Muscle layer of colon (tissue), 2 donors: Measurements from ENCODE around the gene ITGB5.

Experiments used
- H3K27ac ChIP-seq: one replicate; pipeline ENCODE4 v1.7.0; 2013; ENCODE audit warnings: low read depth, mild to moderate bottlenecking, low read length, moderate library complexity
- H3K27me3 ChIP-seq, 2 donors: one replicate each; pipeline ENCODE4 v1.7.0; 2013; ENCODE audit warnings: low read length in 2 of 2, mild to moderate bottlenecking in 2 of 2; ENCODE audit not compliant: insufficient read depth in 2 of 2, control insufficient read depth in 1 of 2
- H3K36me3 ChIP-seq: one replicate; pipeline ENCODE4 v1.7.0; 2013; ENCODE audit warnings: mild to moderate bottlenecking, low read length; ENCODE audit not compliant: insufficient read depth
- H3K4me1 ChIP-seq: one replicate; pipeline ENCODE4 v1.7.0; 2013; ENCODE audit warnings: mild to moderate bottlenecking, low read length; ENCODE audit not compliant: insufficient read depth
- H3K4me3 ChIP-seq, 2 donors: one replicate each; pipeline ENCODE4 v1.7.0; 2013; ENCODE audit warnings: low read length in 2 of 2, low read depth in 1 of 2, mild to moderate bottlenecking in 1 of 2, moderate library complexity in 1 of 2
- H3K9ac ChIP-seq: one replicate; pipeline ENCODE4 v1.7.0; 2013; ENCODE audit warnings: low read length
- H3K9me3 ChIP-seq: one replicate; pipeline ENCODE4 v1.7.0; 2013; ENCODE audit warnings: mild to moderate bottlenecking, low read length
- donor health status: abdominal sarcoma.
- donor health status: Adenocarcinoma of cecum.

The ITGB5 gene

GRCh38 chr3:124919756-124920155, 32.6 kb upstream of the ITGB5 start:
- no peaks in the 10 kb centered on the region for H3K27me3 ChIP-seq
- H3K27ac ChIP-seq: no peak overlapping the region
- no peak overlapping the region for H3K4me3 ChIP-seq
- no peaks in the 10 kb centered on the region for H3K9me3 ChIP-seq
- H3K4me1 ChIP-seq: no peaks in the 10 kb centered on the region
- H3K36me3 ChIP-seq: no peaks in the 10 kb centered on the region
- H3K9ac ChIP-seq: no peak overlapping the region

DNA sequence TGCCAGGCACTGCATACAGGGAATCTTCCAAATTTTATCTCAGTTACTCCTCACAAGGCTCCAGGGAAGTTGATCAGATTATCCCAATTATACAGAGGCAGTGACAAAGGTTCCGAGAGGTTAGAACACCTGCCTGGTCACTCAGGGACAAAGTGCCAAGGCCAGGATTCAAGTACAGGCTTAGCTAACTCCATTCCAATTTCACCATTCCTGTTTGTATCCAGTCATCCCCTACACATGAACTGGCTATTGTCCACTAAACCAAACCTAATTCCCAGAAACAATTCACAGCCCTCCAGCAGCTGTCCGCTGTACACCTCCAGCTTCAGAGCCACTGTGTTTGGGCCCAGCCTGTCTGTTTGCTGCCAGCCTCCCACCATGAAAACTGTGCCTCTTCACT, 31.4 kb upstream of the ITGB5 start:
- H3K4me1 ChIP-seq: no peaks in the 10 kb centered on the region
- no peaks in the 10 kb centered on the region for H3K36me3 ChIP-seq
- no peak overlapping the region for H3K27ac ChIP-seq
- H3K27me3 ChIP-seq: no peaks in the 10 kb centered on the region
- no peaks in the 10 kb centered on the region for H3K9me3 ChIP-seq
- no peak overlapping the region for H3K4me3 ChIP-seq
- H3K9ac ChIP-seq: no peak overlapping the region

- no peaks in the 10 kb centered on the region for H3K9me3 ChIP-seq
- H3K27me3 ChIP-seq: no peaks in the 10 kb centered on the region
- H3K4me1 ChIP-seq: no peaks in the 10 kb centered on the region
- no peak overlapping the region for H3K27ac ChIP-seq
- H3K4me3 ChIP-seq: no peak overlapping the region
- no peaks in the 10 kb centered on the region for H3K36me3 ChIP-seq
- no peak overlapping the region for H3K9ac ChIP-seq
Observed at GRCh38 chr3:124916837-124917409, 29.8 kb upstream of the ITGB5 start.

DNA sequence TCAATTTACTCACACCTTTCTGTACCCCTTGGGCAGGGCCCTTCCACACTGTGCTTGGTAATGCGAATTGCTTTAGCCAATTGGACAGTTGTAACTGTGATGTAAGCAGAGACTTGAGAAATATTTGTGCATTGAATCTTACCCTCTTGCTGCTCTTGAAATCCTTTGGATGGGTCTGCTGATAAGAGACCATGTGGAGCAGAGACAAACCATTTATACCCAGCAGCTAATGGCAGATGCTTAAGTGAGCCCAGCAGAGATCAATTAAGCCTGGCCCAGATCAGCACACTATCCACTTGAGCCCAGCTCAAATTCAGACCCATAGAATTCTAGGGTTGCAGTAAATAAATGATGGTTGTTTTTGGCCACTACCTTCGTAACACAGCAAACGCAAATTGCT, 28.1 kb upstream of the ITGB5 start:
- no peaks in the 10 kb centered on the region for H3K4me1 ChIP-seq
- H3K4me3 ChIP-seq: no peak overlapping the region
- H3K9me3 ChIP-seq: no peaks in the 10 kb centered on the region
- H3K36me3 ChIP-seq: no peaks in the 10 kb centered on the region
- no peak overlapping the region for H3K27ac ChIP-seq
- H3K27me3 ChIP-seq: no peaks in the 10 kb centered on the region
- H3K9ac ChIP-seq: no peak overlapping the region

DNA sequence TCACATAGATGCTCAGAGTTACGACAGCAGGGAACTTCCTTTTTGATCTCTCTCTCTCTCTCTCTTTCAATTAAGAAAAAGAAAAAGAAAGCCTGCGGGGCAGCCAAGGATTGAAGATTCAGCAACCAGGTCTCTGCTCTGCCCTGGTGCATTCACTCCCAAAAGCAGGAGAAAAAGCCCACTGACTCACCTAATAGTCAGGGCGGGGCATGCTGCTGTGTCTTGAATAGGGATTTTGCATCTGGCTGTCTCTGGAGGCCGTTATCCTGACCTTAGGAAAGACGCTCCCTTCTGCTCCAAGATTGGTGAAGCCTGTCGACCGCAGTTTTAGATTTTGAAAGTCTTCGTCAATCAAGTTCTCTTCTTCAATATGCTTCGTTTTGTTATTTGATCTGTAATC, 20.8 kb upstream of the ITGB5 start:
- Histone ChIP-seq H3K27ac (no peak overlapping the region), H3K4me1 (no peaks in the 10 kb centered on the region), H3K9me3 (no peaks in the 10 kb centered on the region), H3K27me3 (no peaks in the 10 kb centered on the region), H3K9ac (no peak overlapping the region), H3K36me3 (no peaks in the 10 kb centered on the region), H3K4me3 (no peak overlapping the region)

- Histone ChIP-seq H3K4me1 (peaks cover 7% of the 10 kb centered on the region), H3K4me3 (no peak overlapping the region), H3K27ac (no peak overlapping the region), H3K36me3 (no peaks in the 10 kb centered on the region), H3K9ac (no peak overlapping the region), H3K27me3 (no peaks in the 10 kb centered on the region), H3K9me3 (no peaks in the 10 kb centered on the region)
Observed at GRCh38 chr3:124904835-124905492, 17.8 kb upstream of the ITGB5 start.

- Histone ChIP-seq H3K9ac (no peak overlapping the region), H3K27me3 (no peaks in the 10 kb centered on the region), H3K36me3 (no peaks in the 10 kb centered on the region), H3K9me3 (no peaks in the 10 kb centered on the region), H3K4me1 (peaks cover 10% of the 10 kb centered on the region), H3K4me3 (no peak overlapping the region), H3K27ac (no peak overlapping the region)
Observed at GRCh38 chr3:124903896-124904834, 17.0 kb upstream of the ITGB5 start.

- no peaks in the 10 kb centered on the region for H3K9me3 ChIP-seq
- H3K27me3 ChIP-seq: no peaks in the 10 kb centered on the region
Observed at GRCh38 chr3:124896824-124897526, 9.8 kb upstream of the ITGB5 start.

GRCh38 chr3:124895756-124896155, 8.6 kb upstream of the ITGB5 start:
- no peak overlapping the region for H3K27ac ChIP-seq
- H3K36me3 ChIP-seq: no peaks in the 10 kb centered on the region
- peaks cover 10% of the 10 kb centered on the region for H3K4me1 ChIP-seq
- H3K4me3 ChIP-seq: no peak overlapping the region
- no peaks in the 10 kb centered on the region for H3K9me3 ChIP-seq
- H3K27me3 ChIP-seq: no peaks in the 10 kb centered on the region
- H3K9ac ChIP-seq: no peak overlapping the region

More at GRCh38 chr3:124896824-124897526, 9.8 kb upstream of the ITGB5 start:
- Histone ChIP-seq H3K4me3 (no peak overlapping the region), H3K9ac (no peak overlapping the region), H3K4me1 (peaks cover 10% of the 10 kb centered on the region), H3K36me3 (no peaks in the 10 kb centered on the region), H3K27ac (no peak overlapping the region)

- Histone ChIP-seq H3K4me1 (no peaks in the 10 kb centered on the region), H3K36me3 (no peaks in the 10 kb centered on the region), H3K27ac (no peak overlapping the region), H3K27me3 (no peaks in the 10 kb centered on the region), H3K9me3 (no peaks in the 10 kb centered on the region), H3K4me3 (no peak overlapping the region), H3K9ac (no peak overlapping the region)
Observed at GRCh38 chr3:124893526-124893925, 6.4 kb upstream of the ITGB5 start.

GRCh38 chr3:124890573-124891190, 3.5 kb upstream of the ITGB5 start:
- Histone ChIP-seq H3K9me3 (no peaks in the 10 kb centered on the region), H3K36me3 (no peaks in the 10 kb centered on the region), H3K4me3 (no peak overlapping the region), H3K27ac (no peak overlapping the region), H3K9ac (no peak overlapping the region), H3K27me3 (no peaks in the 10 kb centered on the region), H3K4me1 (peaks cover 3% of the 10 kb centered on the region)
